Progenitor cell of endocrine pancreas (in vitro differentiated cells): ENCODE results near the gene CLCN4. TPM values are rescaled to one million over a fixed set of nuclear protein-coding genes. Genes with fewer than 3 reads are reported as not detected.

Experiments
- DNase-seq: peaks from one replicate; pipeline ENCODE4 v3.0.0; 2021; ENCODE audit warnings: low spot score; ENCODE audit not compliant: unreplicated experiment
- H3K27ac Mint-ChIP-seq: 2 replicates; pipeline ENCODE4 v1.8.0; 2021; ENCODE audit warnings: mild to moderate bottlenecking, moderate library complexity, mixed read lengths
- H3K27me3 Mint-ChIP-seq: 2 replicates; pipeline ENCODE4 v1.8.0; 2021; ENCODE audit warnings: mixed read lengths
- H3K36me3 Mint-ChIP-seq: 2 replicates; pipeline ENCODE4 v1.8.0; 2022; ENCODE audit warnings: mixed read lengths; ENCODE audit not compliant: insufficient read depth
- H3K4me1 Mint-ChIP-seq: 2 replicates; pipeline ENCODE4 v1.8.0; 2021; ENCODE audit warnings: low read depth, mixed read lengths
- H3K4me3 Mint-ChIP-seq: 2 replicates; pipeline ENCODE4 v1.8.0; 2021; ENCODE audit warnings: low read depth, mild to moderate bottlenecking, moderate library complexity, mixed read lengths
- H3K9me3 Mint-ChIP-seq: 2 replicates; pipeline ENCODE4 v1.8.0; 2021; ENCODE audit warnings: low read depth, mixed read lengths
- CTCF ChIP-seq: fragments of 200-600 bp; sonication (generic); IDR thresholded peaks from one replicate; pipeline ENCODE4 v1.5.0; 2021; ENCODE audit warnings: antibody characterized with exemption, mild to moderate bottlenecking; ENCODE audit not compliant: unreplicated experiment
- total RNA-seq: library from RNA; stranded (reverse); gene quantifications from 2 replicates; pipeline ENCODE4 v1.2.1, GENCODE V29; 2021

Gene CLCN4
- total RNA-seq, 1 donor from 2014 or later = 15.2 TPM

GRCh38 chrX:10158279-10159144 is 1.7 kb downstream of the CLCN4 start:
- TF ChIP-seq CTCF = no peak
- DNase-seq = peak; percentile 44
- Mint-ChIP-seq H3K27me3 (peaks cover 3% of the 10 kb centered on the region), H3K4me1 (peaks cover 17% of the 10 kb centered on the region), H3K27ac (no peak overlapping the region), H3K4me3 (peak overlapping the region; percentile 69), H3K36me3 (no peaks in the 10 kb centered on the region), H3K9me3 (peaks cover 11% of the 10 kb centered on the region)

GRCh38 chrX:10159145-10159468 is 2.3 kb downstream of the CLCN4 start:
- H3K27ac Mint-ChIP-seq = peak overlapping the region; percentile 46
- peaks cover 15% of the 10 kb centered on the region for H3K9me3 Mint-ChIP-seq
- peak overlapping the region; percentile 47 for H3K4me3 Mint-ChIP-seq
- H3K27me3 Mint-ChIP-seq = peaks cover 3% of the 10 kb centered on the region
- no peak for DNase-seq
- peaks cover 1% of the 10 kb centered on the region for H3K36me3 Mint-ChIP-seq
- H3K4me1 Mint-ChIP-seq = peaks cover 17% of the 10 kb centered on the region
- TF ChIP-seq CTCF = no peak

GRCh38 chrX:10160211-10160610 is 3.4 kb downstream of the CLCN4 start:
- DNase-seq = no peak
- Mint-ChIP-seq H3K9me3 (peaks cover 18% of the 10 kb centered on the region), H3K36me3 (peaks cover 1% of the 10 kb centered on the region), H3K27ac (no peak overlapping the region), H3K4me1 (peaks cover 17% of the 10 kb centered on the region), H3K4me3 (no peak overlapping the region), H3K27me3 (peaks cover 3% of the 10 kb centered on the region)
- no peak for TF ChIP-seq CTCF

GRCh38 chrX:10163031-10163430 is 6.3 kb downstream of the CLCN4 start:
- Mint-ChIP-seq H3K9me3 (peaks cover 16% of the 10 kb centered on the region), H3K4me1 (peaks cover 6% of the 10 kb centered on the region), H3K27ac (no peak overlapping the region), H3K36me3 (peaks cover 1% of the 10 kb centered on the region), H3K27me3 (peaks cover 3% of the 10 kb centered on the region), H3K4me3 (no peak overlapping the region)
- TF ChIP-seq CTCF = no peak
- DNase-seq = no peak

GRCh38 chrX:10164879-10165278 is 8.1 kb downstream of the CLCN4 start:
- Mint-ChIP-seq H3K27me3 (peaks cover 3% of the 10 kb centered on the region), H3K36me3 (peaks cover 3% of the 10 kb centered on the region), H3K27ac (no peak overlapping the region), H3K4me1 (peaks cover 5% of the 10 kb centered on the region), H3K9me3 (peaks cover 21% of the 10 kb centered on the region), H3K4me3 (no peak overlapping the region)
- DNase-seq = no peak
- no peak for TF ChIP-seq CTCF
